H1 (cell line): ENCODE measurements around the gene IRF8. TPM values are rescaled to one million over a fixed set of nuclear protein-coding genes. Genes with fewer than 3 reads are reported as not detected.

Experiments
- CTCF ChIA-PET: fragments of 300-600 bp; sonication (Branson Sonifier 250); formaldehyde crosslinking; loops from one replicate; lab custom pipeline; 2021; ENCODE audit not compliant: partially characterized antibody; lab: Charles Lee
- POLR2A ChIA-PET: fragments of 300-600 bp; sonication (Branson Sonifier 250); formaldehyde crosslinking; loops from one replicate; lab custom pipeline; 2021; ENCODE audit warnings: inconsistent platforms; ENCODE audit not compliant: partially characterized antibody; lab: Charles Lee
- DNase-seq, 2 experiments: peaks; one replicate each; pipeline versions ENCODE4 v3.0.0 to v3.0.0-alpha.2; 2010 to 2022; ENCODE audit warnings: low spot score in 2 of 2, low read depth in 1 of 2, mixed read lengths in 1 of 2
- FAIRE-seq: peaks from 2 replicates; lab custom pipeline; 2011; peaks lifted over from hg19 to GRCh38; lab: Jason Lieb, UNC
- H2AFZ ChIP-seq: 2 replicates; pipeline ENCODE4 v1.8.1; 2012; ENCODE audit warnings: low read length, inconsistent platforms
- H2AK5ac ChIP-seq: 2 replicates; pipeline ENCODE4 v1.6.1; 2013; ENCODE audit warnings: low read depth, low read length
- H2BK120ac ChIP-seq: replicated peaks from 2 replicates; pipeline ENCODE3; 2013; ENCODE audit warnings: low read depth, low read length, inconsistent platforms
- H2BK12ac ChIP-seq: 2 replicates; pipeline ENCODE4 v1.6.1; 2013; ENCODE audit warnings: low read depth, low read length
- H2BK15ac ChIP-seq: 2 replicates; pipeline ENCODE4 v1.6.1; 2013; ENCODE audit warnings: low read length
- H2BK20ac ChIP-seq: 2 replicates; pipeline ENCODE4 v1.6.1; 2013; ENCODE audit warnings: low read length
- H2BK5ac ChIP-seq: 2 replicates; pipeline ENCODE4 v1.6.1; 2013; ENCODE audit warnings: low read depth, low read length
- H3K14ac ChIP-seq: 2 replicates; pipeline ENCODE4 v1.6.1; 2013; ENCODE audit warnings: inconsistent platforms; ENCODE audit not compliant: insufficient read length
- H3K18ac ChIP-seq: 2 replicates; pipeline ENCODE4 v1.6.1; 2013; ENCODE audit warnings: low read length; ENCODE audit errors: extremely low read depth
- H3K23ac ChIP-seq: 2 replicates; pipeline ENCODE4 v1.6.1; 2013; ENCODE audit warnings: inconsistent platforms; ENCODE audit not compliant: insufficient read length
- H3K23me2 ChIP-seq: 2 replicates; pipeline ENCODE4 v1.6.1; 2013; ENCODE audit warnings: low read depth, low read length
- H3K27ac ChIP-seq: 2 replicates; pipeline ENCODE4 v1.6.1; 2011; ENCODE audit warnings: low read depth, low read length, inconsistent platforms
- H3K27me3 ChIP-seq, 4 experiments: replicated peaks in 1 of 4; 1 replicate in 1 of 4; 2 replicates in 3 of 4; pipeline versions ENCODE4 v1.6.1 to v1.8.1; 2011 to 2013; ENCODE audit warnings: low read length in 3 of 4, mild to moderate bottlenecking in 3 of 4, inconsistent platforms in 2 of 4, mixed read lengths in 2 of 4, moderate library complexity in 1 of 4; ENCODE audit not compliant: control insufficient read depth in 3 of 4, insufficient read depth in 3 of 4; ENCODE audit errors: extremely low read depth in 1 of 4
- H3K36me3 ChIP-seq, 4 experiments: 2 replicates each; pipeline versions ENCODE4 v1.6.1 to v1.8.1; 2011 to 2013; ENCODE audit warnings: mild to moderate bottlenecking in 4 of 4, low read length in 3 of 4, moderate library complexity in 2 of 4, control low read depth in 1 of 4, inconsistent platforms in 1 of 4; ENCODE audit not compliant: insufficient read depth in 4 of 4, control insufficient read depth in 2 of 4
- H3K4ac ChIP-seq: replicated peaks from 2 replicates; pipeline ENCODE3; 2013; ENCODE audit warnings: low read length, low read depth, mixed read lengths, inconsistent platforms; ENCODE audit not compliant: insufficient read length
- H3K4me1 ChIP-seq, 4 experiments: replicated peaks in 1 of 4; 1 replicate in 1 of 4; 2 replicates in 3 of 4; pipeline versions ENCODE4 v1.6.1 to v1.8.1; 2011 to 2013; ENCODE audit warnings: low read length in 3 of 4, inconsistent platforms in 2 of 4, mixed read lengths in 1 of 4; ENCODE audit not compliant: insufficient read depth in 4 of 4, control insufficient read depth in 3 of 4
- H3K4me2 ChIP-seq, 2 experiments: 2 replicates each; pipeline versions ENCODE4 v1.6.1 to v1.8.1; 2011 to 2013; ENCODE audit warnings: low read depth in 2 of 2, low read length in 2 of 2, control low read depth in 1 of 2, inconsistent platforms in 1 of 2, mild to moderate bottlenecking in 1 of 2; ENCODE audit not compliant: insufficient read depth in 1 of 2
- H3K4me3 ChIP-seq, 4 experiments: fragments of 200-600, 300-600 bp in 1 of 4; sonication (generic), shearing (Covaris generic), sonication (Bioruptor Twin) in 1 of 4; 2 replicates each; pipeline versions ENCODE4 v1.5.1 to v1.8.1; 2011 to 2016; ENCODE audit warnings: low read length in 4 of 4, low read depth in 3 of 4, control low read depth in 2 of 4, inconsistent platforms in 2 of 4, mild to moderate bottlenecking in 2 of 4, mixed read lengths in 1 of 4, moderate library complexity in 1 of 4; ENCODE audit not compliant: insufficient read depth in 2 of 4; ENCODE audit errors: extremely low read depth in 1 of 4
- H3K56ac ChIP-seq: replicated peaks from 2 replicates; pipeline ENCODE3; 2013; ENCODE audit warnings: low read depth, mild to moderate bottlenecking, mixed read lengths, low read length, inconsistent platforms; ENCODE audit not compliant: insufficient read length
- H3K79me1 ChIP-seq: 2 replicates; pipeline ENCODE4 v1.6.1; 2013; ENCODE audit warnings: low read depth, low read length, control low read depth
- H3K79me2 ChIP-seq, 2 experiments: 2 replicates each; pipeline versions ENCODE4 v1.6.1 to v1.8.1; 2012 to 2013; ENCODE audit warnings: low read length in 2 of 2, mild to moderate bottlenecking in 2 of 2, inconsistent platforms in 1 of 2; ENCODE audit not compliant: insufficient read depth in 2 of 2, control insufficient read depth in 1 of 2
- H3K9ac ChIP-seq, 4 experiments: replicated peaks in 1 of 4; 1 replicate in 1 of 4; 2 replicates in 3 of 4; pipeline versions ENCODE4 v1.6.1 to v1.8.1; 2011 to 2013; ENCODE audit warnings: low read depth in 3 of 4, low read length in 3 of 4, control low read depth in 2 of 4, mild to moderate bottlenecking in 2 of 4, moderate library complexity in 2 of 4, inconsistent platforms in 1 of 4; ENCODE audit errors: extremely low read depth in 1 of 4
- H3K9me3 ChIP-seq, 2 experiments: 2 replicates each; pipeline versions ENCODE4 v1.6.1 to v1.8.1; 2012 to 2013; ENCODE audit warnings: mild to moderate bottlenecking in 2 of 2, moderate library complexity in 2 of 2, control low read depth in 1 of 2, inconsistent platforms in 1 of 2, low read depth in 1 of 2, low read length in 1 of 2, mixed read lengths in 1 of 2; ENCODE audit not compliant: insufficient read depth in 2 of 2
- H4K20me1 ChIP-seq, 2 experiments: replicated peaks in 1 of 2; 2 replicates each; pipeline versions ENCODE3 to v1.8.1; 2011 to 2013; ENCODE audit warnings: inconsistent platforms in 2 of 2, low read length in 2 of 2, mild to moderate bottlenecking in 1 of 2; ENCODE audit not compliant: insufficient read depth in 2 of 2, control insufficient read depth in 1 of 2
- H4K5ac ChIP-seq: 2 replicates; pipeline ENCODE4 v1.6.1; 2013; ENCODE audit warnings: low read length, low read depth, mixed read lengths, inconsistent platforms; ENCODE audit not compliant: insufficient read length
- H4K8ac ChIP-seq: 2 replicates; pipeline ENCODE4 v1.8.0; 2013; ENCODE audit warnings: mild to moderate bottlenecking, moderate library complexity, low read length, inconsistent platforms; ENCODE audit not compliant: insufficient read depth; ENCODE audit errors: extremely low read depth
- H4K91ac ChIP-seq: replicated peaks from 2 replicates; pipeline ENCODE3; 2013; ENCODE audit warnings: low read length, mixed read lengths, inconsistent platforms; ENCODE audit not compliant: insufficient read length
- CBX5 ChIP-seq: fragments of 300-800, 300-1000 bp; sonication (generic); IDR thresholded peaks from 2 replicates; pipeline ENCODE4 v1.7.1; 2016; ENCODE audit warnings: antibody characterized with exemption, low read length, low read depth
- EGR1 ChIP-seq: IDR thresholded peaks from 2 replicates; pipeline ENCODE4 v1.6.1; 2011; ENCODE audit warnings: low read depth, low read length, borderline replicate concordance
- SP4 ChIP-seq: IDR thresholded peaks from 2 replicates; pipeline ENCODE4 v1.6.1; 2012; ENCODE audit warnings: low read length, inconsistent platforms
- TAF1 ChIP-seq: IDR thresholded peaks from 2 replicates; pipeline ENCODE4 v1.6.1; 2011; ENCODE audit warnings: mild to moderate bottlenecking, low read depth, low read length
- TEAD4 ChIP-seq: IDR thresholded peaks from 2 replicates; pipeline ENCODE4 v1.6.1; 2012; ENCODE audit warnings: low read depth, low read length, inconsistent platforms, mixed read lengths
- WGBS, 2 experiments: shearing (Covaris generic) in 1 of 2; methylation state at CpG; one replicate each; pipeline versions ENCODE4 v1.1.6 to v1.1.7; 2013 to 2015; ENCODE audit warnings: low lambda C conversion rate in 2 of 2, mixed read lengths in 2 of 2, inconsistent platforms in 1 of 2, low coverage in 1 of 2, missing lambda C conversion rate in 1 of 2; ENCODE audit not compliant: insufficient replicate concordance in 2 of 2, insufficient coverage in 1 of 2, insufficient read length in 1 of 2; ENCODE audit errors: extremely low coverage in 1 of 2, missing lambda C conversion rate in 1 of 2; 5-methylcytosine and 5-hydroxymethylcytosine counted together
- polyA plus RNA-seq, 7 experiments: library from polyadenylated mRNA; depleted of rRNA in 3 of 7; stranded (reverse) in 5 of 7; unstranded in 2 of 7; fragments of >200 nt in 5 of 7; fragments of 200-250 nt in 2 of 7; gene quantifications; 1 replicate in 5 of 7; 2 replicates in 1 of 7; 4 replicates in 1 of 7; pipeline versions ENCODE4 v1.2.1 to v1.2.3, GENCODE V29; 2011 to 2013; ENCODE audit warnings: missing spikeins in 2 of 7, mixed read lengths in 2 of 7
- total RNA-seq: library from RNA; stranded (reverse); fragmentation: NEBNext Ultra II Directional; extraction: Animal tissue kit (Norgen Biotek cat#: 25700); gene quantifications from 2 replicates; pipeline ENCODE4 v1.2.1, GENCODE V29; 2021

IRF8 gene
- total and polyA plus RNA-seq, 2 of the 8 experiments (the other 6 are each of a cell fraction or from before 2014, with no cell fraction given): 0.35 to 2.0 TPM

GRCh38 chr16:85969159-85969558 is 70.2 kb downstream of the IRF8 start:
- Histone ChIP-seq H2BK120ac (no peak overlapping the region), H3K79me2 (no peaks in the 10 kb centered on the region), H3K9ac (no peak overlapping the region), H3K36me3 (no peaks in the 10 kb centered on the region), H3K79me1 (no peaks in the 10 kb centered on the region), H3K23me2 (no peaks in the 10 kb centered on the region), H3K27ac (no peak overlapping the region), H3K4me3 (no peak overlapping the region), H3K4ac (no peak overlapping the region), H3K4me1 (no peaks in the 10 kb centered on the region), H2AK5ac (no peak overlapping the region), H3K56ac (no peak overlapping the region), H2BK12ac (no peak overlapping the region), H2BK20ac (no peak overlapping the region), H4K5ac (no peak overlapping the region), H3K4me2 (no peak overlapping the region), H3K18ac (no peak overlapping the region), H2AFZ (no peak overlapping the region), H3K9me3 (peaks cover 6% of the 10 kb centered on the region in 2 experiments), H3K23ac (no peak overlapping the region), H4K20me1 (no peaks in the 10 kb centered on the region), H2BK15ac (no peak overlapping the region), H4K8ac (no peak overlapping the region), H3K14ac (no peak overlapping the region), H3K27me3 (no peaks in the 10 kb centered on the region), H2BK5ac (no peak overlapping the region), H4K91ac (no peak overlapping the region)
- ChIA-PET CTCF (interaction anchor here (1.3 kb wide), 2 partner anchors 11 to 18 kb away, joined by 4 read pairs; no protein-coding TSS in a partner anchor), POLR2A (no interaction called here)
- FAIRE-seq (no peak), DNase-seq (no peak)
- TF ChIP-seq EGR1 (no peak), TEAD4 (no peak), TAF1 (no peak), SP4 (no peak), CBX5 (no peak)
- 80% methylated on average over 2 of the region's 2 CpGs; no CpG with 5 or more reads in 1 of the 2 experiments for WGBS, 2 experiments
